NCI-H345 treated with DMSO at 0.1 percent for 48 hours (cell line): ENCODE results near the gene TRAPPC3.
"Not testable (repeated sequence)": the region's sequence is repeated elsewhere in the genome, so short reads cannot be mapped to it uniquely, and the experiment has no call there.

ENCODE experiments used
- DNase-seq: peaks from one replicate; lab custom pipeline; 2025; ENCODE audit not compliant: unreplicated experiment; lab: John Stamatoyannopoulos, UW

The TRAPPC3 gene

DNA sequence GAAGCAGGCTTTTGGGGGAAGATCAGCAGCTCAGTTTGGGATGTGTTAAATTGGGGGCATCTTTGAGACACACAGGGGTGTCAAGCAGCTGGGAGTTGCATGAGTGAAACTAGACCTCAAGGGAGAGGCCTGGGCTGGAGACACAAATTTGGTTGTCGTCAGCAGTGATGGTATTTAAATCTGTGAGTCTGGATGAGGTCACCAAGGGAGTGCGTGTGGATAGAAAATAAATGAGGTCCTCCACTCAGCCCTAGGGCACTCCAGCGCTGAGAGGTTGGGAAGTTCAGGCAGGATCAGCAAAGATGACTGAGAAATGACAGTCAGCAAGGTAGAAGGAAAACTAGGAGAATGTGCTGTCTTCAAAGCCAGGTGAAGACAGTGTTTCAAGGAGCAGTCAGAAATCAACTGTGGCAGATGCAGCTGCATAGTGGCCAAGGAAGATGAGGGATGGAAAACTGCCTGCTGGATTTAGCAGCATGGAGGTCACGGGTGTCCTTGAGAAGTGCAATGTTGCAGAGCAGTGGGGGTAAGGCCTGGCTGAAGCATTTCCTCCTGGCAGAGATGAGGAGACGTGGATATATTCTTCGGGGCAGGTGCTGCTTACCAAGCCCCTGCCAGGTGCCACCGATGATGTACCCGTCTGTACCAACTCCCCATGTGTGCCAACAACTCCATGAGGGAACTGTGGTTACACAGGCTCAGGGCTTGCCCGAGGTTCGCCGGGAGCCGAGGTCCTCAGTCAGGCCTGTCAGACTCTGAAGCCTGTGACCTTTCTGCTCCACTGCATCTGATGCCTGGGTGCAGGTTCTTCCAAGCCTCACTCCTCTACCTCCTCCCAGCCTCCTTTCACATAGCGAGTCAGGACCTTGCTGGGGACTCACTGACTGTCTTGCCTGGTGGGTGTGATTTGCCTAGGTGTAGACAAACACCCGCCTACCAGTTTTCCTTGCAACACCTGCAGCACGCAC, 17.9 kb upstream of the TRAPPC3 start:
- no peak for DNase-seq

DNA sequence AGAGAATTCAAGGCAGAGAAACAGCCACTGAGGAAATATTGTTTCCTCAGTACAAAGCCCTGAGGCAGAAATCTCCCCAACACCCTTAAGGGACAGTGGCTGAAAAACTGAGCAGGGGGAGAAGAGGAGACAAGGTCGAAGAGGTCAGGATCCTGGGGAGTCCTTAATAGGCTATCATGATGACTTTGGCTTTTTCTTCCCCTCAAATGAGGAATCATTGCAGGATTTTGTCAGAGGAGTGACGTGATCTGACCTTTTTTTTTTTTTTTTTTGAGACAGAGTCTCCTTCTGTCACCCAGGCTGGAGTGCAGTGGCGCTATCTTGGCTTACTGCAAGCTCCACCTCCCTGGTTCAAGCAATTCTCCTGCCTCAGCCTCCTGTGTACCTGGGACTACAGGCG, 16.9 kb upstream of the TRAPPC3 start:
- no peak for DNase-seq

DNA sequence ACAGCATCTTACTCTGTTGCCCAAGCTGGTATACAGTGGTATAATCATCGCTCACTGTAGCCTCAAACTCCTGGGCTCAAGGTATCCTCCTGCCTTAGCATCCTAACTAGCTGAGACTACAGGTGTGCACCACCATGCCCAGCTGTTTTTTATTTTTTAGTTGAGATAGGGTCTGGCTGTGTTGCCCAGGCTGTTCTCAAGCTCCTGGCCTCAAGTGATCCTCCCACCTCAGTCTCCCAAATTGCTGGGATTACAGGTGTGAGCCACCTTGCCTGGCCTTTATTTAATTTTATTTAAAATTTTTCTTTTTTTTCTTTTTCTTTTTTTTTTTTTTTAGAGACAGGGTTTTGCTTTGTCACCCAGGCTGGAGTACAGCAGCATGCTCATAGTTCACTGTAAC, 15.9 kb upstream of the TRAPPC3 start:
- no peak for DNase-seq

GRCh38 chr1:36164361-36164760, 15.1 kb upstream of the TRAPPC3 start:
- DNase-seq, result no peak

DNA sequence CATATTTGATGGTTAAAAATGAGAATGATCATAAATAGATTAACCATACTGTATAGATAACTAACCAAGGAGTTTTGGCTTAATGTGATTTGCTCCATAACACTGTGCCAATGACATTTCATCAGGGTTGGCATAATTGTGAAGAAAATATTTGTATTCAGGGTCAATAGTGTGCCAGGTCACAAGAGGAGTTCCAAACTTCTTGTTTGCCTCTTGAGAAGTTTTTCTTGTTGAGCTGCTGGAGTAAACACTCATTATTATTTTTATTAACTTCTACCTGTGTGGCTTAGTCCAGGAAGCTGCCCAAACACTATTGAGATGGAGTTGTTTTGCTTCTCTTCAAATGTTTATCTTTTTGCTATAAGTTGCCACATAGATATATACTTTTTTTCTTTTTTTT, 14.1 kb upstream of the TRAPPC3 start:
- no peak for DNase-seq

DNA sequence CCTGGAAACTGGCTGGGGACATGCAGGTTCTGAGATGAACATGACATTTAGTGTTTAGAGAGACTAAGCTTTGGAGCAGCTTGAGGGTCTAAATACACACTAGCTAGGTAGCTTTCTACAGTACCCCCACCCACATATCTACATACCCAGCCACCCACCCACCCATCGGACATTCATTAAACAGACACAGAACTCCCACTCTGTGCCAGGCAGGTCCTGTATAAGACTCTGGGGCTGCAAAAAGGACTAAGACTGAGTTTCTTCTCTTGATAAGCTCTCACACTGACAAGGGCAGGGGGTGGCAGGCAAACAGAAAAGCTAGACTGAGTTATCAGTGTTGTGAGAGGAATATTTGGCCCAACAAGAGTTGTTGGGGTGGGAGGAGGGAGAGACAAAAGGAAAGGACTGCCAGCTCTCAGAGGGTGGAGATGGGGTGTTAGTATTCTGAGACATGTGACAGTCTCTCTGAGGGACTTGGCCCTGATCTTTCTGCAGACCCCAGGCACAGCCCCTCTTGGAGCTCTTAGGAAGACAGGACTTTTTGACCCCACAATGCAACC, 13.5 kb upstream of the TRAPPC3 start:
- no peak for DNase-seq

GRCh38 chr1:36161641-36162531, 12.6 kb upstream of the TRAPPC3 start:
- no peak for DNase-seq

DNA sequence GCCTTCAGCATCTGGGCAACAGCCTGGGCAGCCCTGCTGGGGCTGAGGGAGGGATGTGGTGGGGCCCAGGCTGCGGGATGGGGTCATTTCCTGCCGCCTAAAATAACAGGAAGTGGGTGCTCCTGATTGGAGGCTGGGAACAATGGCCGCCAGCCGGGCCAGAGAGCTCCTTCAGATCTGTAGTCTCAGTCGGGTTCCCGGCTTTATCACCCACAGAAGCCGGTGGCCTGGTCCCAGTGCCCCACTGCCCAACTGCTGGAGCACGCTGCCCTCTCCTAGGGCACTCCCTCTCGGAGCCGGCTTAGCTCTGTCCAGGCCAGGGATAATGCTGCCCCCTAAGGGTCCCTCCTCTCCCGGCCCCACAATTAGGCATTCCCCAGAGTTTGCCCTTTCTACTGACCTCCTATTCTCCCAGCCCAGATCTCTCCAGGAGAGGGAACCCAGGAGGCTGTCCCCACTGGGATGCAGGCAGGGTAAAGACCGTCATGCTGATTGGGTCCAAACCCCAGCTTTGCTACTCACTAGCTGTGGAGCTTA, 11.7 kb upstream of the TRAPPC3 start:
- no peak for DNase-seq

- no peak for DNase-seq
Observed at GRCh38 chr1:36160388-36160948, 11.2 kb upstream of the TRAPPC3 start.

GRCh38 chr1:36159614-36160387, 10.5 kb upstream of the TRAPPC3 start:
- no peak for DNase-seq

- DNase-seq, result not testable (repeated sequence)
Observed at GRCh38 chr1:36158827-36159252, 9.6 kb upstream of the TRAPPC3 start.

GRCh38 chr1:36157973-36158826, 8.9 kb upstream of the TRAPPC3 start:
- DNase-seq, result no peak

DNA sequence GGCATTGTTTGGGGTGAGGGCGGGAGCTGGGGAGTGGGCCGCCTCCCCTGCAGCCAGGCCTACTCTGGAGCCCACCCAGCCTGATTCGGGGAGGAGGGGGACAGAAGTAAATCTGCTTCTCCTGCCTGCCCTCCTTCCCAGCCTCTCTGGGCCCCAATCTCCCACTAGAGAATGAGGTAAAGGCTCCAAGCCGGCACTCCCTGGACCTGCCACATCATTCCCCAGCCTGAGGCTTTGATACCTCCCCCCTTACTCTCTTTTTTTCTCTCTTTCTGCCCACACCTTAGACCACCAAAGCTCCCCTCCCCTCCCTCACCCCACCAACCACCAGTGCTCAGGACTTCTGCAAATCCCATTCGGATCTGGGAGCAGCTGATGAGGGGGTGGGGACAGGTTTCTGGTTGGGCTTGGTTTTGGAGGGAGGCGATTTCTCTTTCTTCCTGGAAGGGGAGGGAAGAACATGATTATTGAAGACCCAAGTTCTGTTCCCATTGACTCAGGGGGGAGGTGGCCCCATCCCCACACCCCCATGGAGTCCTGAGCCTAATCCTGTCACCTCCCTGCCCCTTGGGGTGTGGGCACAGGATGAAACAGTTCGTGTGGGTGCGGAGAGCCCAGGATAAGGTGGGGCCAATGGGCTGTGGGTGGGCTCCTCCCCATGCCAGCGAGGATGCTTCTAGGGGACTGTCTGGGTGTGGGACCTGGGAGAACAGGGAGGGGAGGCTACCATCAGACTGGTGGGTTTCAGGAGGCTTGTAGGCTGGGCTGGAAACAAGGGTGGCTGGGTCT, 8.0 kb upstream of the TRAPPC3 start:
- no peak for DNase-seq

DNA sequence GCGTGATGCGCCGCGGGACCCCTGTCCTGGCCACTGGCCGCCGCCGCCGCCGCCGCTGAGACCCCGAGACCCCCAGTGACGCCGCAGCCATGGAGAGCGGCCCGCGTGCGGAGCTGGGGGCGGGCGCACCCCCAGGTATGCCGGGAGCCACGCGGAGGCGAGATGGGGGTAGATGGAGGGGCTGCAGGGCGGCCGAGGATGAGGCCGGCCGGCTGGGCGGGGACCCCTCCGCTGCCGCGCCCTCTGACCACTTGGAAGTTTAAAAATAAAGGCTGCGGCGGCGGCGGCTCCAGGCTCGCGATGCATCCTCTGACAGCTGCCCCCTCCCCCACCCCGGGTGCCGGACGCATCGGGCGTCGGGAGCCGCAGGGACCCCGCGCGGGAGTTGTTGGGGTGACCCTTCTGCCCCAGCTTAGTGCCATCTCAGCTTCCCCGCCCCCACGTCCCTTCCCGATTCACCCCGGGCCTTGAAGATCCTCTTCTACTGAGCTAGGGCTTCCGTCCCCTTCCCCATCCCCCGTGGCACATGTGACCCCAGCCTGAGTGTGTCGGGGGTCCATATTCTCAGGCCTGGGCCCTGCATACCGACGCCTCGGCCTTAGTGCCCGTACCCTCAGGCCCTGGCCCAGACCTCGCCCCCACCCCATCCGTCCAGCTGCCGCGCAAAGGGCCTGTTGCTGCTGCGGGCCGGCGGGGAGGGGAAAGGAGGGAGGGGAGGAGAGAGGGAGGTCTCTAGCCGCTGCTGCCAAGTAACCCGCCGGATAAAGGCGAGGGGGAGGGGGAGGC, 7.2 kb upstream of the TRAPPC3 start:
- DNase-seq, result peak; percentile 45

GRCh38 chr1:36155408-36156328, 6.4 kb upstream of the TRAPPC3 start, which contains the start of gene MAP7D1:
Gene MAP7D1 (plus strand): TSS chr1:36156160. CDS start chr1:36156418, 258 bp downstream.
- peak; percentile 60 for DNase-seq

DNA sequence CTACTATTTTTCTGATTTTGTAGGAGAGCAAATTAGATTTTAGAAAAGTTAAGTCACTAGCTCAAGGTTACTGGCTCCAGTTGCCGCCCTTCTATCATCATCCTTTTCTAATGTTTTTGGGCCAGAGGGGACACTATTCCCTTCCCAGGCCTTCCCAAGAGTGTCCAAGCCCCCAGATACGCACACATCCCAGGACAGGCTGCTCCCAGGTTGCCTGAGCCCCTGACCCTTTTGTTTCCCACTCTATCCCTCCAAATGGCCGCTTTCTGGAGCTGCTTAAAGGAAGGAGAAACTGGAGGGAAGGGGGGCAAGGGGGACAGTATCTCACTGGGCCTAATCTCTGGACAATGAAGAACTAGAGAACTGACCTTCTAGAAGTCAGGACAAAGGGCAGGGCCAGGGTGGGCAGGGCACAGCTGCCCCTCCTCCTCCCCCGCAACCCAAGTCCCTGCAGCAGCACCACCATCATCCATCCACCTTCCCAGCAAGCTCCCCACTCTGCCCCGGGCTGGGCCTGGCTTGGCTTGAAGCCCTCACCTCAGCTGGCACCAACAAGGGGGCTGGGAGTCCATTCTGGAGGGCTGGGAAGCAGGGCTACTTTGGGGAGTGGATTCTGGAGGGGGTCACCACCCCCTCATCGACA, 5.6 kb upstream of the TRAPPC3 start:
- DNase-seq, result no peak
